HUES48 (cell line): ENCODE data around the gene SYNJ2.
"Not testable (repeated sequence)": the region's sequence is repeated elsewhere in the genome, so short reads cannot be mapped to it uniquely, and the experiment has no call there.

ENCODE experiments used
- H3K27ac ChIP-seq: one replicate; pipeline ENCODE4 v1.7.0; 2013; ENCODE audit warnings: low read depth, low read length, inconsistent platforms
- H3K27me3 ChIP-seq: 2 replicates; pipeline ENCODE4 v1.6.1; 2013; ENCODE audit warnings: mild to moderate bottlenecking, low read length; ENCODE audit not compliant: control insufficient read depth, insufficient read depth
- H3K36me3 ChIP-seq: 2 replicates; pipeline ENCODE4 v1.6.1; 2013; ENCODE audit warnings: low read length; ENCODE audit not compliant: control insufficient read depth, insufficient read depth
- H3K4me1 ChIP-seq: 2 replicates; pipeline ENCODE4 v1.6.1; 2013; ENCODE audit warnings: mild to moderate bottlenecking, low read length; ENCODE audit not compliant: control insufficient read depth, insufficient read depth
- H3K4me3 ChIP-seq: 2 replicates; pipeline ENCODE4 v1.5.1; 2013; ENCODE audit warnings: mild to moderate bottlenecking, low read depth, low read length
- H3K9ac ChIP-seq: 2 replicates; pipeline ENCODE4 v1.6.1; 2013; ENCODE audit warnings: mild to moderate bottlenecking, low read depth, low read length, moderate library complexity
- H3K9me3 ChIP-seq: 2 replicates; pipeline ENCODE4 v1.6.1; 2013; ENCODE audit warnings: low read length; ENCODE audit not compliant: control insufficient read depth, insufficient read depth

SYNJ2 gene, protein sequence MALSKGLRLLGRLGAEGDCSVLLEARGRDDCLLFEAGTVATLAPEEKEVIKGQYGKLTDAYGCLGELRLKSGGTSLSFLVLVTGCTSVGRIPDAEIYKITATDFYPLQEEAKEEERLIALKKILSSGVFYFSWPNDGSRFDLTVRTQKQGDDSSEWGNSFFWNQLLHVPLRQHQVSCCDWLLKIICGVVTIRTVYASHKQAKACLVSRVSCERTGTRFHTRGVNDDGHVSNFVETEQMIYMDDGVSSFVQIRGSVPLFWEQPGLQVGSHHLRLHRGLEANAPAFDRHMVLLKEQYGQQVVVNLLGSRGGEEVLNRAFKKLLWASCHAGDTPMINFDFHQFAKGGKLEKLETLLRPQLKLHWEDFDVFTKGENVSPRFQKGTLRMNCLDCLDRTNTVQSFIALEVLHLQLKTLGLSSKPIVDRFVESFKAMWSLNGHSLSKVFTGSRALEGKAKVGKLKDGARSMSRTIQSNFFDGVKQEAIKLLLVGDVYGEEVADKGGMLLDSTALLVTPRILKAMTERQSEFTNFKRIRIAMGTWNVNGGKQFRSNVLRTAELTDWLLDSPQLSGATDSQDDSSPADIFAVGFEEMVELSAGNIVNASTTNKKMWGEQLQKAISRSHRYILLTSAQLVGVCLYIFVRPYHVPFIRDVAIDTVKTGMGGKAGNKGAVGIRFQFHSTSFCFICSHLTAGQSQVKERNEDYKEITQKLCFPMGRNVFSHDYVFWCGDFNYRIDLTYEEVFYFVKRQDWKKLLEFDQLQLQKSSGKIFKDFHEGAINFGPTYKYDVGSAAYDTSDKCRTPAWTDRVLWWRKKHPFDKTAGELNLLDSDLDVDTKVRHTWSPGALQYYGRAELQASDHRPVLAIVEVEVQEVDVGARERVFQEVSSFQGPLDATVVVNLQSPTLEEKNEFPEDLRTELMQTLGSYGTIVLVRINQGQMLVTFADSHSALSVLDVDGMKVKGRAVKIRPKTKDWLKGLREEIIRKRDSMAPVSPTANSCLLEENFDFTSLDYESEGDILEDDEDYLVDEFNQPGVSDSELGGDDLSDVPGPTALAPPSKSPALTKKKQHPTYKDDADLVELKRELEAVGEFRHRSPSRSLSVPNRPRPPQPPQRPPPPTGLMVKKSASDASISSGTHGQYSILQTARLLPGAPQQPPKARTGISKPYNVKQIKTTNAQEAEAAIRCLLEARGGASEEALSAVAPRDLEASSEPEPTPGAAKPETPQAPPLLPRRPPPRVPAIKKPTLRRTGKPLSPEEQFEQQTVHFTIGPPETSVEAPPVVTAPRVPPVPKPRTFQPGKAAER (N-terminal part only)

DNA sequence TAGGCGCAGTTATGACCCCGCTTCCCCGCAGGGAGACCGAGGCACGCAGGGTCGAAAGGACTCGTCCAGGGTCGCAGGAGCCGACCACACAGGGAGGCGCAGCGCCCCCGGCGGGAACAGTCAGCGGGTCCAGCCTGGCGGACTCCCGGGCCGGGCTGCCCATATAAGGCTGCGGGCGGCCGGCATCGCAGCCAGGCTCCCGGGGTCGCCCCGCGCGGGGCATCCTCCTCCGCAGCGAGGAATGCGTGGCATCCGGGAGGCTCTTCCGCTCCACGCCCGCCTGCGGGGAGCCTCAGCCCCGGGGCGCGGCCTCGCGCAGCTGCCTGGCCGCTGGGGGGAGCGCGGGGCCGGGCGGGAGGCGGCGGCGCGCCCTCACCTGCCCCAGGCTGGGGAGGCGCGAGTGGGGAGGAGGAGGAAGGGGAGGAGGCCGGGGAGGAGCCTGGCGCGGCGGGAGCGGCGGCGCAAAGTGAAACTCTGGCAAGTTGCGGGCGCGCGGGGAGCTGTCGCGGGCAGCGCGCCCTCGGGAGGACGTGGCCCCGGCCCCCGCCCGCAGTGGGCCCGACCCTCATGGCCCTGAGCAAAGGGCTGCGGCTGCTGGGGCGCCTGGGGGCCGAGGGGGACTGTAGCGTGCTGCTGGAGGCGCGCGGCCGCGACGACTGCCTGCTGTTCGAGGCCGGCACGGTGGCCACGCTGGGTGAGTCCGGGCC is at the start of gene SYNJ2:
SYNJ2 (plus strand) TSS at position 469 of the 707 bp plus-strand sequence; CDS start at position 568, 99 bp downstream.
- Histone ChIP-seq H3K27ac (peak within 1 kb of the TSS; percentile 78), H3K9ac (peak within 1 kb of the TSS; percentile 83), H3K36me3 (no peaks in the 10 kb centered on the region), H3K4me1 (peaks cover 41% of the 10 kb centered on the region), H3K4me3 (peak within 1 kb of the TSS; percentile 68), H3K27me3 (peaks cover 18% of the 10 kb centered on the region), H3K9me3 (no peaks in the 10 kb centered on the region)

DNA sequence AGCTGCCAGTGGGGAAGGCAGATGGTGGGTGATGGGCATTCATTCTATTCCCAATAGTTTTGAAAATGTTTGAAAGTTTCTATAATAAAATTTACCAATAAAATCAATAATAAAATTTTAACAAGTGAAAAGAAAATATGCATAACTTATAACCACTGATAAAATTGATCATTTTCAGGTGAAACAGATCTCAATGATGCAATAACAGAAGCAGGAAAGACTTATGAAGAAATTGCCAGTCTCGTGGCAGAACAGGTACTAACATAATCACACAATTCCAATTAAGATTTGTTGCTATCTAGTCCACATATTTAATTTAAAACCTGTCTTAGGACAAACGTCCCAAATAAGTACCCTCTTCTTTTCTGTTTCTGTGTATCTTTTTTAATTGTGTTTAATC is 45.9 kb upstream of the SYNJ2 start:
- H3K9ac ChIP-seq = no peak overlapping the region
- H3K4me3 ChIP-seq = no peak overlapping the region
- H3K27me3 ChIP-seq = no peaks in the 10 kb centered on the region
- no peaks in the 10 kb centered on the region for H3K9me3 ChIP-seq
- H3K27ac ChIP-seq = no peak overlapping the region
- peaks cover 10% of the 10 kb centered on the region for H3K4me1 ChIP-seq
- peaks cover 89% of the 10 kb centered on the region for H3K36me3 ChIP-seq

DNA sequence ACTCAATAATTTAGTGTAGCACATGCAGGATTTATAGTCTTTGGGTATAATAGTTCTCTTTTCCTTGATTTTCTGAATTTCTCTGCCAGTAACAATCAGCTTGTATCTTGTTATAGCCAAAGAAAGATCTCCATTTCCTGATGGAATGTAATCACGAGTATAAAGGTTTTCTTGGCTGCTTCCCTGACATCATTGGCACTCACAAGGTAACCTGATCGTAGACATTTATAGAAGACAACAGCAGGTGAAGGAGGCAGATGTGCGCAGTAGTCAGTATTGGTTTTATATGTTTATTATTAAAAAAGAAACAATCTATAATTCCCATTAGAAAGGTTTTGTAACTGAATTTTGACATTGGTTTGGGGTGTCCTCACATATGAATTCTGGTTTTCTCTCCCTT is 44.3 kb upstream of the SYNJ2 start:
- no peak overlapping the region for H3K9ac ChIP-seq
- H3K36me3 ChIP-seq = peaks cover 94% of the 10 kb centered on the region
- no peak overlapping the region for H3K4me3 ChIP-seq
- H3K9me3 ChIP-seq = no peaks in the 10 kb centered on the region
- H3K4me1 ChIP-seq = no peaks in the 10 kb centered on the region
- no peaks in the 10 kb centered on the region for H3K27me3 ChIP-seq
- no peak overlapping the region for H3K27ac ChIP-seq

DNA sequence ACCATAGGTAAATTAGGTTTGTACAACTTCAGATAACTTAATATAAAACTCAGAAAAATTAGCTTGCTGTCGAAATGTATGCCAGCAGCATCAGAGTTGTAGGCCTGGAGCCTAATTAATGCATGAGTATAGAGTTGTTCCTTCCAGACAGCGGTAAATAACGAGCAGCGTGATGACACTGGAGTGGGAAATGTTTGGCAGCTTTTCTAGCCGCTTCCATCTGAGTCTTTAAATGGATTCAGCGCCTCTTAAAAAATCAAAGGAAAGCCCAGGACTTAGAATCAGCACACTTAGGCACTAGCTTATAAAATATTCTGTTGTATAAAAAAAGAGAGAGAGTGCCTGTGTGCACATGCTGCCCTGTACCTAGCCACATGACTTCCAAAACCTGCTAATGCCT is 43.7 kb upstream of the SYNJ2 start:
- Histone ChIP-seq H3K4me1 (no peaks in the 10 kb centered on the region), H3K9me3 (no peaks in the 10 kb centered on the region), H3K9ac (no peak overlapping the region), H3K36me3 (peaks cover 96% of the 10 kb centered on the region), H3K27ac (no peak overlapping the region), H3K4me3 (no peak overlapping the region), H3K27me3 (no peaks in the 10 kb centered on the region)

DNA sequence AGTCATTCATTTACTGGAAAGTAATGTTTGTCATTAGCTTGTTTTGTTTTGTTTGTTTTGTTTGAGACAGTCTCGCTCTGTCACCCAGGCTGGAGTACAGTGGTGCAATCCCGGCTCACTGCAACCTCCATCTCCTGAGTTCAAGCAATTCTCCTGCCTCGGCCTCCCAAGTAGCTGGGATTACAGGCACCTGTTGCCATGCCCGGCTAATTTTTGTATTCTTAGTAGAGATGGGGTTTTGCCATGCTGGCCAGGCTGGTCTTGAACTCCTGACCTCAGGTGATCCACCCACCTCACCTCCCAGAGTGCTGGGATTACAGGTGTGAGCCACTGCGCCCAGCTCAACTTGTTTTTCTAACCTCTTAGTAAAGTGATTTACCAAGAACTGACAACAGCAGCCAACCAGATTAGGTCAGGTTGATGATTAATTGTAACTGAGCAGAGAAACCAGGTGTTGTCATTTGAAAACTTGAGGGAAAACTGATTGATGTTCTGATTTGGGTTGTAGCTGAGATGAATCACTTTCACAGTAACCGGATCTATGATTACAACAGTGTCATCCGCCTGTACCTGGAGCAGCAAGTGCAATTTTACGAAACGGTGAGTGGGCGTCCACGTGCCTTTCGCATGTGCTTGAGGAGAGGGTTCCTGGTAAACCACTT is 41.2 kb upstream of the SYNJ2 start:
- H3K27ac ChIP-seq, H3K9me3 ChIP-seq, H3K27me3 ChIP-seq, H3K4me3 ChIP-seq, H3K9ac ChIP-seq, H3K4me1 ChIP-seq: not testable (repeated sequence)
- peaks cover 98% of the 10 kb centered on the region for H3K36me3 ChIP-seq

DNA sequence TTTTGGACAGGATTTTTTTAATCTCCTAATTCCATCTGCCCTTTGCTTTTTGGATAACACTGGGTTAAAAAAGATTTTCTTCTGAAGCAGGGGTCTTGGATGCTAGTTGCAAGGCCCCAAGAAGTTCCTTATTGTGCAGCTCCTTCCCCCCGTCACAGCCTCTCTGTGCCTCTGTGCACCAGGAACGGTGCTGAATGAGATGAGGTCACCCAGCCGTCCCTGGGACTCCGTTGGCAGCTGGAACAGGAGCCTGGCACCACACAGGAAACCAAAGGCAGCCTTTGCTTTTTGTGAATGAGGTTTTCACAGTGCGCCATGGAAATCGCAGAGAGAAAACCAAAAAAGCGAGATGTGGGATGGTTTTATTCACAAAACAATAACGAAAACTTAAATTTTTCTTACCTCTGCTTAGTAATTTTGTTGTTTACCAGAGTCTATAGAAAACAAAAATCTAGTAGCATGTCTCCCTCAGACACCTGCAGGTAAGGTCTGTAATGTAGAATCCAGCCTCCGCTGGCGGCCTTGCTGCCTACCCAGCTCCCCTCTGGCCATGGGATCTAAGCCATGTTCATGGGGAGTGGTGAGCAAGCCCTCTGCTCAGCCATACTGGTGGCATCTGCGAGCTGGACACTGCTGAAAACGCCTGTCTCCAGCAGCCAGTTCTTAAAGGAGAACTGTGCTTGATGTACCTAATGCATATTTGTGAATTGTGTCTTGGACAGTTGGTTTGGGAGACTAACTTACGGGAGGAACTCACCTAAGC is 40.4 kb upstream of the SYNJ2 start:
- Histone ChIP-seq H3K9ac (no peak overlapping the region), H3K27me3 (no peaks in the 10 kb centered on the region), H3K4me1 (no peaks in the 10 kb centered on the region), H3K9me3 (no peaks in the 10 kb centered on the region), H3K36me3 (peaks cover 97% of the 10 kb centered on the region), H3K27ac (no peak overlapping the region), H3K4me3 (no peak overlapping the region)

DNA sequence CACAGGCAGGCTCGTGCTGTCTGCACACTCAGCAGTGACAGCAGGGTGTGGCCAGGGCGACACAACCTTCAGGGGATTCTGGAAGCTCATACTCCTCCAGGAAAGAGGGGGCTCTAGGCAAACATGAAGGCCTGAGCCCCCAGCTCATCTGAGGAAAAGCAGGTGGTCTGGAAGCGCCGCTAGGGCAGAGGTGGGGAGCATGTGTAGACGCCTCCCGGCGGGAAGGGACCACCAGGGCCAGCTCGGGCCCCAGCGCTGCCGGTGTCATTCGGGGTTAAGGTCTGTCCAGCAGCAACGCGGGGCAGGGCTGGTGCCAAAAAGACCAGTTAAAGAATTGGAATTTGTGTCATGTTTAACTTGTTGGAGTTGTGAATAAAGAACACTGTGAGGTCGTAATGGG is 39.3 kb upstream of the SYNJ2 start:
- H3K36me3 ChIP-seq = peaks cover 90% of the 10 kb centered on the region
- no peak overlapping the region for H3K4me3 ChIP-seq
- no peaks in the 10 kb centered on the region for H3K4me1 ChIP-seq
- no peaks in the 10 kb centered on the region for H3K27me3 ChIP-seq
- no peak overlapping the region for H3K9ac ChIP-seq
- no peaks in the 10 kb centered on the region for H3K9me3 ChIP-seq
- H3K27ac ChIP-seq = no peak overlapping the region

DNA sequence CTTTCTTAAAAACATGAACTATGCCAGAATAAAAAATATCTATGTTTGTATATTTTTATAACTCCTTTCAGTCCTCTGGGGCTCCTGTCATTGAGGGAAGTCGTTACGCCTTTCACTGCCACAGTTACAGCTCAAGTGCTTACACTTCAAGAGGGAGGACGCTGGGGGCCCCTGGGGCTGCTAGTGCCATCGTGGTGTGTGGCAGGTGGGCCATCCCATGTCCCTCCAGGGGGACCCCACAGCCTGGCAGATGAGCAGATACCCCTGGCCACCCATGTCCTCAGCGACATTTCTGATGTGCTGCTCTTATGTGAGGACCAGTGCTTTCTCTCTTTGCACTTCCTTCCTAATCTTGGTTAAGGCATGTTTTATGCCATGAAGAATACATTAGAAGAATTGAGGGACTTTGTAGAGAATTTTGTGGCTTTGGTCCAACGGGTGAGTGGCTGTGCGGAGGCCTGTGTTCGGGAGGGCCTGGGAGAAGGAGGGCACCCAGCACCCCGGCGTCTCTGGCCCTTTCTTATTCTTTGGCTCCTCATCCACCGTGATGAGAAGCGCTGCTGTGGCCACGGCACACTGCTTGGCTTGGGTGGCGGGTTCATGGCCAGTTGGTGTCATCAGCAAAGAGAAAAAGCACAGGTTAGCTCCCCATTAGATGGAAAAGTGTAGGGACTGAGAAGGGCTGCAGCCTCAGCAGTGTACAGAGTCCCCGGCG is 38.3 kb upstream of the SYNJ2 start:
- H3K9ac ChIP-seq = no peak overlapping the region
- H3K36me3 ChIP-seq = peaks cover 80% of the 10 kb centered on the region
- no peaks in the 10 kb centered on the region for H3K4me1 ChIP-seq
- H3K27ac ChIP-seq = no peak overlapping the region
- no peaks in the 10 kb centered on the region for H3K9me3 ChIP-seq
- no peak overlapping the region for H3K4me3 ChIP-seq
- H3K27me3 ChIP-seq = no peaks in the 10 kb centered on the region

DNA sequence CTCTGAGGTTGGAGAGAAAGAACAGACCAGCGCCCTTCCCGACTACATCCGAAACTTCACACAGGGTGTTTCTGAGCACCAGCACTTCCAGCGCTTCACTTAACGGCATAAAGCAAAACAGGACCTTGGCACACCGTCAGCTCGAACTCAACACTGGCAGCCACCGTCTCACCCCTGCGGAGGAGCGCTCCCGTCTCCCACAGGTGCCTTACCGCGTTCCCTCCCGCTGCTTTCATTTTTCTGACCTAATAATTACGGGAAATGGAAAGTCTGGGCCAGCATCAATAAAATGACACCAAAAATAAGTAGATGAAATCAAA is 37.7 kb upstream of the SYNJ2 start:
- no peaks in the 10 kb centered on the region for H3K9me3 ChIP-seq
- no peak overlapping the region for H3K9ac ChIP-seq
- no peak overlapping the region for H3K27ac ChIP-seq
- H3K4me3 ChIP-seq = no peak overlapping the region
- no peaks in the 10 kb centered on the region for H3K4me1 ChIP-seq
- H3K36me3 ChIP-seq = peaks cover 75% of the 10 kb centered on the region
- H3K27me3 ChIP-seq = no peaks in the 10 kb centered on the region
